IMR-90 (cell line): Measurements from ENCODE around the gene BTBD9. TPM values are rescaled to one million over a fixed set of nuclear protein-coding genes. Genes with fewer than 3 reads are reported as not detected.

Experiments
- ATAC-seq: fragments of 200-7000 bp; cut with Tn5 transposase; 2 replicates; pipeline ENCODE4 v1.9.1; 2020; ENCODE audit warnings: low read depth, mild to moderate bottlenecking, moderate library complexity
- BruUV-seq: library from RNA; stranded (reverse); fragments of 400-500 nt; replicated peaks from 2 replicates; lab custom pipeline; 2021; lab: Mats Ljungman, UMichigan
- CTCF ChIA-PET: fragments of 300-600 bp; formaldehyde crosslinking; extraction: SDS; loops from one replicate; lab custom pipeline; 2021; ENCODE audit warnings: antibody characterized with exemption; lab: Yijun Ruan, JAX
- POLR2A ChIA-PET: fragments of 300-600 bp; sonication (Branson Sonifier 250); formaldehyde crosslinking; loops from one replicate; lab custom pipeline; 2022; ENCODE audit warnings: antibody characterized with exemption; ENCODE audit not compliant: unreplicated experiment; lab: Charles Lee
- DNase-seq: peaks from one replicate; pipeline ENCODE4 v3.0.0; 2013
- H2AFZ ChIP-seq: replicated peaks from 2 replicates; pipeline ENCODE3; 2013; ENCODE audit warnings: low read length, mild to moderate bottlenecking; ENCODE audit not compliant: poor library complexity
- H2AK5ac ChIP-seq: 2 replicates; pipeline ENCODE4 v1.6.1; 2013; ENCODE audit warnings: low read depth, low read length, inconsistent platforms
- H2AK9ac ChIP-seq: replicated peaks from 2 replicates; pipeline ENCODE3; 2013; ENCODE audit warnings: mild to moderate bottlenecking, low read depth, low read length, moderate library complexity; ENCODE audit not compliant: poor library complexity
- H2BK120ac ChIP-seq: 2 replicates; pipeline ENCODE4 v1.6.1; 2013; ENCODE audit warnings: low read depth, low read length, inconsistent platforms
- H2BK15ac ChIP-seq: 3 replicates; pipeline ENCODE4 v1.6.1; 2013; ENCODE audit warnings: low read depth, low read length, inconsistent platforms
- H2BK20ac ChIP-seq: 2 replicates; pipeline ENCODE4 v1.6.1; 2013; ENCODE audit warnings: low read depth, mild to moderate bottlenecking, inconsistent platforms, low read length, moderate library complexity
- H2BK5ac ChIP-seq: 2 replicates; pipeline ENCODE4 v1.6.1; 2013; ENCODE audit warnings: mild to moderate bottlenecking, low read depth, low read length, inconsistent platforms; ENCODE audit not compliant: poor library complexity, severe bottlenecking
- H3K14ac ChIP-seq: replicated peaks from 2 replicates; pipeline ENCODE4 v1.6.1; 2013; ENCODE audit warnings: low read depth, low read length, inconsistent platforms
- H3K18ac ChIP-seq: 2 replicates; pipeline ENCODE4 v1.6.1; 2013; ENCODE audit warnings: low read depth, low read length, control low read depth
- H3K23ac ChIP-seq: 2 replicates; pipeline ENCODE4 v1.6.1; 2013; ENCODE audit warnings: low read depth, low read length, inconsistent platforms
- H3K27ac ChIP-seq: 2 replicates; pipeline ENCODE4 v1.5.1; 2013; ENCODE audit warnings: mild to moderate bottlenecking, control low read depth, low read length; ENCODE audit not compliant: insufficient read depth
- H3K27me3 ChIP-seq: 2 replicates; pipeline ENCODE4 v1.6.1; 2013; ENCODE audit warnings: low read length; ENCODE audit not compliant: control insufficient read depth, insufficient read depth
- H3K36me3 ChIP-seq: 2 replicates; pipeline ENCODE4 v1.6.1; 2013; ENCODE audit warnings: low read length, mixed read lengths; ENCODE audit not compliant: control insufficient read depth, insufficient read depth
- H3K4ac ChIP-seq: 2 replicates; pipeline ENCODE4 v1.6.1; 2013; ENCODE audit warnings: low read depth, low read length, inconsistent platforms
- H3K4me1 ChIP-seq: 2 replicates; pipeline ENCODE4 v1.6.1; 2013; ENCODE audit warnings: low read length, mixed read lengths; ENCODE audit not compliant: control insufficient read depth, insufficient read depth
- H3K4me2 ChIP-seq: 2 replicates; pipeline ENCODE4 v1.6.1; 2013; ENCODE audit warnings: low read depth, mild to moderate bottlenecking, control low read depth, low read length, moderate library complexity
- H3K4me3 ChIP-seq: 2 replicates; pipeline ENCODE4 v1.5.1; 2013; ENCODE audit warnings: low read depth, mild to moderate bottlenecking, control low read depth, low read length, moderate library complexity; ENCODE audit not compliant: insufficient read depth
- H3K56ac ChIP-seq: 2 replicates; pipeline ENCODE4 v1.6.1; 2013; ENCODE audit warnings: low read length, inconsistent platforms; ENCODE audit not compliant: insufficient read depth; ENCODE audit errors: extremely low read depth
- H3K79me1 ChIP-seq, 2 experiments: 2 replicates each; pipeline ENCODE4 v1.6.1; 2013; ENCODE audit warnings: low read length in 2 of 2, inconsistent platforms in 1 of 2, low read depth in 1 of 2
- H3K9ac ChIP-seq: 2 replicates; pipeline ENCODE4 v1.6.1; 2013; ENCODE audit warnings: low read depth, low read length, control low read depth
- H3K9me1 ChIP-seq: 2 replicates; pipeline ENCODE4 v1.6.1; 2013; ENCODE audit warnings: low read length, inconsistent platforms; ENCODE audit not compliant: insufficient read depth
- H3K9me3 ChIP-seq: 2 replicates; pipeline ENCODE4 v1.6.1; 2013; ENCODE audit warnings: low read length; ENCODE audit not compliant: control insufficient read depth, insufficient read depth
- H4K20me1 ChIP-seq: 2 replicates; pipeline ENCODE4 v1.6.1; 2013; ENCODE audit warnings: low read length, inconsistent platforms; ENCODE audit not compliant: insufficient read depth
- H4K5ac ChIP-seq: 2 replicates; pipeline ENCODE4 v1.6.1; 2013; ENCODE audit warnings: mild to moderate bottlenecking, low read depth, low read length, control low read depth
- H4K8ac ChIP-seq, 2 experiments: 2 replicates each; pipeline ENCODE4 v1.6.1; 2013; ENCODE audit warnings: low read depth in 2 of 2, low read length in 2 of 2, control low read depth in 1 of 2, inconsistent platforms in 1 of 2
- H4K91ac ChIP-seq: 2 replicates; pipeline ENCODE4 v1.6.1; 2013; ENCODE audit warnings: low read depth, low read length, inconsistent platforms; ENCODE audit not compliant: insufficient read depth
- BHLHE40 ChIP-seq: fragments of 150-350 bp; IDR thresholded peaks from 2 replicates; pipeline ENCODE4 v1.6.1; 2016; ENCODE audit warnings: mild to moderate bottlenecking, low read depth, low read length
- CTCF ChIP-seq: conservative IDR thresholded peaks from 2 replicates; pipeline ENCODE4 v1.5.1; 2012; ENCODE audit warnings: mild to moderate bottlenecking, low read depth, low read length, improper control_type of control experiment
- MAFK ChIP-seq: IDR thresholded peaks from 2 replicates; pipeline ENCODE4 v1.6.1; 2012; ENCODE audit warnings: low read depth, low read length, improper control_type of control experiment
- RAD21 ChIP-seq: IDR thresholded peaks from 2 replicates; pipeline ENCODE4 v1.6.1; 2012; ENCODE audit warnings: low read length, improper control_type of control experiment
- RFX5 ChIP-seq: IDR thresholded peaks from 2 replicates; pipeline ENCODE4 v1.8.0; 2012; ENCODE audit warnings: low read depth, mild to moderate bottlenecking, low read length, moderate library complexity
- SMC3 ChIP-seq: fragments of 150-350 bp; IDR thresholded peaks from 2 replicates; pipeline ENCODE4 v1.6.1; 2016; ENCODE audit warnings: low read depth, mild to moderate bottlenecking, antibody characterized with exemption, low read length, moderate library complexity
- WGBS, 2 experiments: methylation state at CpG; one replicate each; pipeline versions ENCODE4 v1.1.5 to v1.1.7; 2013; ENCODE audit warnings: missing lambda C conversion rate in 2 of 2; ENCODE audit not compliant: insufficient read length in 1 of 2; ENCODE audit errors: extremely low coverage in 2 of 2; 5-methylcytosine and 5-hydroxymethylcytosine counted together
- dilution Hi-C: fragments of 300-500 bp; cut with HindIII; formaldehyde crosslinking; loops from one replicate; pipeline ENCODE4 v1.14.3; 2018; ENCODE audit warnings: low sequenced_read_pairs; ENCODE audit not compliant: unreplicated experiment
- in situ Hi-C: fragments of 300-500 bp; cut with MboI; formaldehyde crosslinking; loops from 3 replicates; pipeline ENCODE4 v1.14.3; 2019; ENCODE audit warnings: low sequenced_read_pairs, inconsistent platforms, mixed read lengths
- intact Hi-C: fragments of 100-400 bp; cut with micrococcal nuclease; formaldehyde crosslinking; loops from 2 replicates; pipeline ENCODE4 v1.10.0; 2022
- polyA plus RNA-seq, 3 experiments: library from polyadenylated mRNA; depleted of rRNA; stranded (reverse); fragments of >200 nt; gene quantifications; 2 replicates each; pipeline ENCODE4 v1.2.3, GENCODE V29; 2012; ENCODE audit warnings: low replicate concordance in 1 of 3
- total RNA-seq: library from RNA; depleted of rRNA; stranded (reverse); fragments of >200 nt; gene quantifications from 2 replicates; pipeline ENCODE4 v1.2.3, GENCODE V29; 2012

Gene BTBD9
- total and polyA plus RNA-seq, 2 of the 4 experiments (the other 2 are of a cell fraction), result 4.1 to 22.0 TPM

- dilution Hi-C loops, result no loop called here
These were observed 432.4 kb downstream of the BTBD9 start for GRCh38 chr6:38207375-38207774.

More at GRCh38 chr6:38207375-38207774, 432.4 kb downstream of the BTBD9 start:
- no peaks in the 10 kb centered on the region for H3K36me3 ChIP-seq
- no peak overlapping the region for H2BK20ac ChIP-seq
- no peak overlapping the region for H3K9ac ChIP-seq
- no peak overlapping the region for H2AFZ ChIP-seq
- no peak overlapping the region for H2AK5ac ChIP-seq
- no peak overlapping the region for H2BK15ac ChIP-seq
- H2BK120ac ChIP-seq, result no peak overlapping the region
- no peak overlapping the region for H2BK5ac ChIP-seq
- BruUV-seq, result no TSS peak
- DNase-seq (no peak), ATAC-seq (no peak)
- H3K4me3 ChIP-seq, result no peak overlapping the region
- no peaks in the 10 kb centered on the region for H3K4me1 ChIP-seq
- H4K91ac ChIP-seq, result no peak overlapping the region
- no peak overlapping the region for H3K4ac ChIP-seq
- no peak overlapping the region for H3K56ac ChIP-seq
- TF ChIP-seq RAD21 (no peak), MAFK (no peak), CTCF (no peak), SMC3 (no peak), RFX5 (no peak), BHLHE40 (no peak)
- no peaks in the 10 kb centered on the region for H3K79me1 ChIP-seq
- H3K9me3 ChIP-seq, result no peaks in the 10 kb centered on the region
- peaks cover 3% of the 10 kb centered on the region; the same call in 1 of the 2 replicates for H3K9me1 ChIP-seq
- no peak overlapping the region for H3K18ac ChIP-seq
- no peak overlapping the region for H2AK9ac ChIP-seq
- ChIA-PET POLR2A (no interaction called here), CTCF (no interaction called here)
- intact Hi-C loops, result no loop called here
- H4K8ac ChIP-seq, result no peak overlapping the region
- in situ Hi-C loops, result no loop called here
- H4K5ac ChIP-seq, result no peak overlapping the region
- WGBS, 2 experiments, result no CpG with 5 or more reads among the region's 4 CpGs
- H4K20me1 ChIP-seq, result no peaks in the 10 kb centered on the region
- no peak overlapping the region for H3K4me2 ChIP-seq
- H3K14ac ChIP-seq, result no peak overlapping the region
- H3K27ac ChIP-seq, result no peak overlapping the region
- no peaks in the 10 kb centered on the region for H3K27me3 ChIP-seq
- no peak overlapping the region for H3K23ac ChIP-seq
